Midbrain (tissue), 1 donor: Measurements from ENCODE around the gene SOCS2.

Experiments
- DNase-seq: peaks from one replicate; lab custom pipeline; 2025; lab: John Stamatoyannopoulos, UW

Gene SOCS2

GRCh38 chr12:93567174-93567573 is 5.3 kb upstream of the SOCS2 start:
- DNase-seq: no peak

- DNase-seq: no peak
Measured at GRCh38 chr12:93568091-93568490, 4.4 kb upstream of the SOCS2 start.

- no peak for DNase-seq
Measured at GRCh38 chr12:93569301-93569655, 3.2 kb upstream of the SOCS2 start.

GRCh38 chr12:93569656-93570551 is 2.6 kb upstream of the SOCS2 start:
- peak; percentile 70 for DNase-seq

GRCh38 chr12:93570552-93571364 is 1.7 kb upstream of the SOCS2 start:
- peak; percentile 89 for DNase-seq

- peak; percentile 59 for DNase-seq
Measured at GRCh38 chr12:93571365-93571924, 1.0 kb upstream of the SOCS2 start.

GRCh38 chr12:93572712-93573551 is 457 bp downstream of the SOCS2 start:
- no peak for DNase-seq

- no peak for DNase-seq
Measured at GRCh38 chr12:93573552-93574223, 1.2 kb downstream of the SOCS2 start.

GRCh38 chr12:93577222-93577621 is 4.7 kb downstream of the SOCS2 start:
- DNase-seq: no peak

- no peak for DNase-seq
Measured at GRCh38 chr12:93578221-93578620, 5.7 kb downstream of the SOCS2 start.

GRCh38 chr12:93580682-93581081 is 8.2 kb downstream of the SOCS2 start:
- DNase-seq: no peak

- DNase-seq: no peak
Measured at GRCh38 chr12:93581370-93581769, 8.9 kb downstream of the SOCS2 start.

GRCh38 chr12:93582351-93582750 is 9.9 kb downstream of the SOCS2 start:
- DNase-seq: no peak

- DNase-seq: no peak
Measured at GRCh38 chr12:93583627-93584392, 11.3 kb downstream of the SOCS2 start.

- no peak for DNase-seq
Measured at GRCh38 chr12:93585247-93585646, 12.8 kb downstream of the SOCS2 start.

GRCh38 chr12:93587611-93588010 is 15.1 kb downstream of the SOCS2 start:
- DNase-seq: no peak

GRCh38 chr12:93589081-93589480 is 16.6 kb downstream of the SOCS2 start:
- DNase-seq: no peak

- peak; percentile 78 for DNase-seq
Measured at GRCh38 chr12:93591137-93591868, 18.8 kb downstream of the SOCS2 start.

GRCh38 chr12:93592641-93593406 is 20.3 kb downstream of the SOCS2 start:
- DNase-seq: no peak
